Neural cell (in vitro differentiated cells): ENCODE measurements around the gene MAPK14. TPM values are rescaled to one million over a fixed set of nuclear protein-coding genes. Genes with fewer than 3 reads are reported as not detected.

Experiments
- H2AFZ ChIP-seq: fragments of 200-600, 300-800 bp; sonication (generic), shearing (Covaris generic); 2 replicates; pipeline ENCODE4 v1.6.0; 2014; ENCODE audit warnings: low read depth, mild to moderate bottlenecking, antibody characterized with exemption, low read length, moderate library complexity
- H3F3A ChIP-seq: fragments of 200-600 bp; shearing (Covaris generic); 2 replicates; pipeline ENCODE4 v1.6.1; 2016; ENCODE audit warnings: mild to moderate bottlenecking, moderate library complexity, mixed read lengths, antibody characterized with exemption, low read length; ENCODE audit not compliant: insufficient read depth, poor library complexity, severe bottlenecking
- H3K27ac ChIP-seq: fragments of 200-600, 300-800 bp; sonication (generic), shearing (Covaris generic); 2 replicates; pipeline ENCODE4 v1.5.1; 2014; ENCODE audit warnings: mild to moderate bottlenecking, low read length, moderate library complexity
- H3K27me3 ChIP-seq: fragments of 300-800, 200-600 bp; sonication (generic), shearing (Covaris generic); 2 replicates; pipeline ENCODE4 v1.6.0; 2014; ENCODE audit warnings: mild to moderate bottlenecking, low read depth, low read length, moderate library complexity; ENCODE audit not compliant: insufficient read depth
- H3K36me3 ChIP-seq: fragments of 300-800, 200-600 bp; sonication (generic), shearing (Covaris generic); 2 replicates; pipeline ENCODE4 v1.5.1; 2014; ENCODE audit warnings: mild to moderate bottlenecking, antibody characterized with exemption, low read length, moderate library complexity; ENCODE audit not compliant: insufficient read depth
- H3K4me2 ChIP-seq: fragments of 300-800, 200-600 bp; sonication (generic), shearing (Covaris generic); 2 replicates; pipeline ENCODE4 v1.6.0; 2014; ENCODE audit warnings: mild to moderate bottlenecking, low read length
- H3K4me3 ChIP-seq: fragments of 300-800, 200-600 bp; sonication (generic), shearing (Covaris generic); 2 replicates; pipeline ENCODE4 v1.5.1; 2014; ENCODE audit warnings: mild to moderate bottlenecking, low read length, moderate library complexity
- H3K79me2 ChIP-seq: fragments of 200-600 bp; shearing (Covaris generic); replicated peaks from 2 replicates; pipeline ENCODE4 v1.6.0; 2014; ENCODE audit warnings: mild to moderate bottlenecking, low read length, moderate library complexity; ENCODE audit not compliant: insufficient read depth
- H3K9ac ChIP-seq: fragments of 300-800, 200-600 bp; sonication (generic), shearing (Covaris generic); 2 replicates; pipeline ENCODE4 v1.6.1; 2016; ENCODE audit warnings: mild to moderate bottlenecking, low read length, mixed read lengths
- H3K9me2 ChIP-seq: fragments of 200-600 bp; shearing (Covaris generic); 2 replicates; pipeline ENCODE4 v1.6.1; 2016; ENCODE audit warnings: mild to moderate bottlenecking, low read length, mixed read lengths; ENCODE audit not compliant: insufficient read depth
- H3K9me3 ChIP-seq: fragments of 200-600, 300-800 bp; sonication (generic), shearing (Covaris generic); 2 replicates; pipeline ENCODE4 v1.6.1; 2016; ENCODE audit warnings: mild to moderate bottlenecking, mixed run types, low read length, moderate library complexity, mixed read lengths
- H4K20me1 ChIP-seq: fragments of 200-600 bp; shearing (Covaris generic); 2 replicates; pipeline ENCODE4 v1.6.1; 2016; ENCODE audit warnings: mild to moderate bottlenecking, mixed run types; ENCODE audit not compliant: insufficient read depth
- EP300 ChIP-seq: fragments of 450-650 bp; conservative IDR thresholded peaks from 2 replicates; pipeline ENCODE4 v1.6.1; 2014; ENCODE audit warnings: antibody characterized with exemption, mild to moderate bottlenecking, moderate library complexity; ENCODE audit not compliant: poor library complexity, severe bottlenecking
- EZH2 ChIP-seq: fragments of 200-600, 300-800 bp; shearing (Covaris generic), sonication (generic); IDR thresholded peaks from 2 replicates; pipeline ENCODE4 v1.6.1; 2014; ENCODE audit warnings: antibody characterized with exemption, low read length, borderline replicate concordance, mild to moderate bottlenecking; ENCODE audit not compliant: insufficient read depth, poor library complexity, severe bottlenecking
- MXI1 ChIP-seq: fragments of 450-650 bp; conservative IDR thresholded peaks from 2 replicates; pipeline ENCODE4 v1.6.1; 2014; ENCODE audit warnings: antibody characterized with exemption, mild to moderate bottlenecking; ENCODE audit not compliant: poor library complexity, severe bottlenecking
- POLR2AphosphoS5 ChIP-seq: IDR thresholded peaks from 2 replicates; pipeline ENCODE4 v1.6.1; 2012
- RAD21 ChIP-seq: fragments of 450-650 bp; conservative IDR thresholded peaks from 2 replicates; pipeline ENCODE4 v1.6.1; 2014; ENCODE audit warnings: antibody characterized with exemption, mild to moderate bottlenecking, moderate library complexity
- SMC3 ChIP-seq: fragments of 450-650 bp; conservative IDR thresholded peaks from 2 replicates; pipeline ENCODE4 v1.6.1; 2014; ENCODE audit warnings: antibody characterized with exemption, mild to moderate bottlenecking, moderate library complexity; ENCODE audit not compliant: poor library complexity
- TAF1 ChIP-seq: IDR thresholded peaks from 2 replicates; pipeline ENCODE4 v1.6.1; 2012; ENCODE audit warnings: low read depth
- polyA plus RNA-seq: library from polyadenylated mRNA; depleted of rRNA; stranded (reverse); fragments of >200 nt; gene quantifications from 2 replicates; pipeline ENCODE4 v1.2.3, GENCODE V29; 2014
- TF ChIP-seq, protein P1 (sequence below): IDR thresholded peaks from 2 replicates; pipeline ENCODE4 v1.6.1; 2012; ENCODE audit warnings: borderline replicate concordance
- TF ChIP-seq, protein P2 (sequence below): fragments of 450-650 bp; IDR thresholded peaks from 2 replicates; pipeline ENCODE4 v1.5.1; 2014; ENCODE audit warnings: antibody characterized with exemption, mild to moderate bottlenecking, moderate library complexity; ENCODE audit not compliant: poor library complexity, severe bottlenecking

Gene MAPK14
- polyA plus RNA-seq, 1 donor from 2014 or later: 26.6 TPM

DNA sequence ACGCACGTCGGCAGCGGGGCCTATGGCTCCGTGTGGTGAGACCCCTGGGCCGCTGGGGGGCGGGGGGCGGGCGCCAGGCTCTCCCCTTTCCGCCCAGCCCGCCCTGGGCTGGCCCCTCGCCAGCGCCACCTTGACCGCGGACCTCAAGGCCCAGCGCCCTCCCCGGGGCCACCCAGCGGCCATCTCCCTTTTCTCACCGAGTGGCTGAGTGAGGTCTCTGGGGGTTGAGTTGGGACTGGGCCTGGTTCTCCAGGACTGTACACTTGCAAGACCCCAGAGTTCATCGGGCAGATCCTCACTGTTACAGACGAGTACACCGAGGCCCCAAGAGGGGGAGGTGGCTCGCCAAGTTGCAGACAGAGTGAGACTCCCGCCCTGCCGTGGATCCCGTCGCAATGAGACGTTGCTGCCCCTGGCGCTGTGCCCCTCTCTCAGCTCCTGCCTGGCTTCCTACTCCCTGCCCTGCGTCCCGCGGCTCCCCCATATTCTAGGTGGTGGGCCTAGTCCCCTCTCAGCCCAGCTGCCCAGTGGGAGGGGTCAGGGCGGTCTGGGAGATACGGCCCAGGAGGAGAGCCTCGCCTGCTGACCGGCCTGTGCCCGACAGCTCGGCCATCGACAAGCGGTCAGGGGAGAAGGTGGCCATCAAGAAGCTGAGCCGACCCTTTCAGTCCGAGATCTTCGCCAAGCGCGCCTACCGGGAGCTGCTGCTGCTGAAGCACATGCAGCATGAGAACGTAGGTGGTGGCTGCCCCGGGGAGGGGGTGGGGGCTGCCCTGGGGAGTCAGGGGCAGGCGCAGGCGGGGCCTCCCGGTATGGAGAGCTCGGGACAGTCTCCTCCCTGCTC lies 103.3 kb downstream of the MAPK14 start:
- H3K4me3 ChIP-seq: peak overlapping the region; percentile 42
- no peaks in the 10 kb centered on the region for H3K36me3 ChIP-seq
- no peaks in the 10 kb centered on the region for H3K9me3 ChIP-seq
- H3K4me2 ChIP-seq: no peak overlapping the region
- TF ChIP-seq MXI1: no peak
- no peak for TF ChIP-seq EZH2
- no peak for TF ChIP-seq SMC3
- TF ChIP-seq, protein P1, sequence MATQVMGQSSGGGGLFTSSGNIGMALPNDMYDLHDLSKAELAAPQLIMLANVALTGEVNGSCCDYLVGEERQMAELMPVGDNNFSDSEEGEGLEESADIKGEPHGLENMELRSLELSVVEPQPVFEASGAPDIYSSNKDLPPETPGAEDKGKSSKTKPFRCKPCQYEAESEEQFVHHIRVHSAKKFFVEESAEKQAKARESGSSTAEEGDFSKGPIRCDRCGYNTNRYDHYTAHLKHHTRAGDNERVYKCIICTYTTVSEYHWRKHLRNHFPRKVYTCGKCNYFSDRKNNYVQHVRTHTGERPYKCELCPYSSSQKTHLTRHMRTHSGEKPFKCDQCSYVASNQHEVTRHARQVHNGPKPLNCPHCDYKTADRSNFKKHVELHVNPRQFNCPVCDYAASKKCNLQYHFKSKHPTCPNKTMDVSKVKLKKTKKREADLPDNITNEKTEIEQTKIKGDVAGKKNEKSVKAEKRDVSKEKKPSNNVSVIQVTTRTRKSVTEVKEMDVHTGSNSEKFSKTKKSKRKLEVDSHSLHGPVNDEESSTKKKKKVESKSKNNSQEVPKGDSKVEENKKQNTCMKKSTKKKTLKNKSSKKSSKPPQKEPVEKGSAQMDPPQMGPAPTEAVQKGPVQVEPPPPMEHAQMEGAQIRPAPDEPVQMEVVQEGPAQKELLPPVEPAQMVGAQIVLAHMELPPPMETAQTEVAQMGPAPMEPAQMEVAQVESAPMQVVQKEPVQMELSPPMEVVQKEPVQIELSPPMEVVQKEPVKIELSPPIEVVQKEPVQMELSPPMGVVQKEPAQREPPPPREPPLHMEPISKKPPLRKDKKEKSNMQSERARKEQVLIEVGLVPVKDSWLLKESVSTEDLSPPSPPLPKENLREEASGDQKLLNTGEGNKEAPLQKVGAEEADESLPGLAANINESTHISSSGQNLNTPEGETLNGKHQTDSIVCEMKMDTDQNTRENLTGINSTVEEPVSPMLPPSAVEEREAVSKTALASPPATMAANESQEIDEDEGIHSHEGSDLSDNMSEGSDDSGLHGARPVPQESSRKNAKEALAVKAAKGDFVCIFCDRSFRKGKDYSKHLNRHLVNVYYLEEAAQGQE: no peak
- TF ChIP-seq TAF1: no peak
- no peak for TF ChIP-seq RAD21
- no peak for TF ChIP-seq POLR2AphosphoS5
- TF ChIP-seq, protein P2, sequence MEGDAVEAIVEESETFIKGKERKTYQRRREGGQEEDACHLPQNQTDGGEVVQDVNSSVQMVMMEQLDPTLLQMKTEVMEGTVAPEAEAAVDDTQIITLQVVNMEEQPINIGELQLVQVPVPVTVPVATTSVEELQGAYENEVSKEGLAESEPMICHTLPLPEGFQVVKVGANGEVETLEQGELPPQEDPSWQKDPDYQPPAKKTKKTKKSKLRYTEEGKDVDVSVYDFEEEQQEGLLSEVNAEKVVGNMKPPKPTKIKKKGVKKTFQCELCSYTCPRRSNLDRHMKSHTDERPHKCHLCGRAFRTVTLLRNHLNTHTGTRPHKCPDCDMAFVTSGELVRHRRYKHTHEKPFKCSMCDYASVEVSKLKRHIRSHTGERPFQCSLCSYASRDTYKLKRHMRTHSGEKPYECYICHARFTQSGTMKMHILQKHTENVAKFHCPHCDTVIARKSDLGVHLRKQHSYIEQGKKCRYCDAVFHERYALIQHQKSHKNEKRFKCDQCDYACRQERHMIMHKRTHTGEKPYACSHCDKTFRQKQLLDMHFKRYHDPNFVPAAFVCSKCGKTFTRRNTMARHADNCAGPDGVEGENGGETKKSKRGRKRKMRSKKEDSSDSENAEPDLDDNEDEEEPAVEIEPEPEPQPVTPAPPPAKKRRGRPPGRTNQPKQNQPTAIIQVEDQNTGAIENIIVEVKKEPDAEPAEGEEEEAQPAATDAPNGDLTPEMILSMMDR: no peak
- TF ChIP-seq EP300: no peak
- H3K27me3 ChIP-seq: peaks cover 18% of the 10 kb centered on the region
- no peak overlapping the region for H2AFZ ChIP-seq
- no peak overlapping the region for H3K27ac ChIP-seq
- H3K79me2 ChIP-seq: no peaks in the 10 kb centered on the region
- no peaks in the 10 kb centered on the region for H4K20me1 ChIP-seq
- no peaks in the 10 kb centered on the region for H3K9me2 ChIP-seq
- H3F3A ChIP-seq: no peaks in the 10 kb centered on the region
- H3K9ac ChIP-seq: no peak overlapping the region

DNA sequence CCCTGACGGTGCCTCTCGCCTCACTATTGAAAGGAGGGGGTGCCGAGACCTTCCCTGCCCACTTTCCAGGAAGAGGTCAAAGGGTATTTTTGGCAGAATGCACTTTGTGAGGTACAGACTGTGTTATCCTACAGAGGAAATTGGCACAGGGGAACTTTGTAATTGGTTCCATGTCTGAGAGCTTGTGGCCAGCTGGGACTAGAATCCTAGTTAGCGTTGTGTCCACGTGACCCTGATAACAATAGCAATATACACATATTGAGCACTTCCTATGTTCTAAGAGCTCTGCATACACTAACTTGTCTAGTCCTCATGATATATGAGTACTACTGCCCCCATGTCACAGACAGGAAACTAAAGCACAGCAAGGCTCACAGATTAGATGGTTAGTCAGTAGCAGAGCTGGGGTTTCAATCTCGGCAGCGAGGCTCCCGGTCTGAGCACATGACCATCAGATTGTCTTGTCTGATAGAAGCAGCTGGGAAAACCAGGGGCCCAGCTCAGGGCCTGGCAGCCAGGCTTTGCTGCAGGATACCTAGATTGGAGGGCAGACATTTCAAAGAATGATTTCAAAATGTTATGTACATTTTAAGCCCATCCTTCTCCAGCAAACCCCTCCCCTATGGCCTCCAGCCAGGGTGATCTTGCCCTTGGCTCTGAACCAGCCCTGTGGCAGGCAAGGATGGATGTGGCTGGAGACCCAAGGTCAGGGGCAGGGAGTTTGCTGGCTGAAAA lies 104.1 kb downstream of the MAPK14 start:
- Histone ChIP-seq H3K79me2 (no peaks in the 10 kb centered on the region), H3K4me2 (no peak overlapping the region), H3K9me3 (no peaks in the 10 kb centered on the region), H3K4me3 (no peak overlapping the region), H3K36me3 (no peaks in the 10 kb centered on the region), H3K27me3 (peaks cover 18% of the 10 kb centered on the region), H2AFZ (no peak overlapping the region), H3K9me2 (no peaks in the 10 kb centered on the region), H3F3A (no peaks in the 10 kb centered on the region), H4K20me1 (no peaks in the 10 kb centered on the region), H3K27ac (no peak overlapping the region), H3K9ac (no peak overlapping the region)
- TF ChIP-seq EP300: no peak
- no peak for TF ChIP-seq SMC3
- TF ChIP-seq TAF1: no peak
- TF ChIP-seq, protein P2: no peak
- no peak for TF ChIP-seq EZH2
- no peak for TF ChIP-seq RAD21
- TF ChIP-seq MXI1: no peak
- TF ChIP-seq POLR2AphosphoS5: no peak
- TF ChIP-seq, protein P1: no peak
